Neural progenitor cell (in vitro differentiated cells): Measurements from ENCODE around the gene FYB2. TPM values are rescaled to one million over a fixed set of nuclear protein-coding genes. Genes with fewer than 3 reads are reported as not detected.

Source experiments
- DNase-seq: peaks from one replicate; pipeline ENCODE4 v3.0.0-alpha.2; 2016; ENCODE audit warnings: low spot score
- H2AFZ ChIP-seq: fragments of 200-600 bp; sonication (generic); replicated peaks from 2 replicates; pipeline ENCODE4 v1.6.1; 2016; ENCODE audit warnings: antibody characterized with exemption
- H3F3A ChIP-seq: fragments of 200-600 bp; sonication (generic); 2 replicates; pipeline ENCODE4 v1.6.1; 2016; ENCODE audit warnings: antibody characterized with exemption, low read depth
- H3K27ac ChIP-seq: fragments of 200-600 bp; sonication (generic); 2 replicates; pipeline ENCODE4 v1.5.1; 2016; ENCODE audit warnings: mild to moderate bottlenecking
- H3K27me3 ChIP-seq: fragments of 200-600 bp; sonication (generic); 2 replicates; pipeline ENCODE4 v1.6.1; 2016; ENCODE audit warnings: mild to moderate bottlenecking, moderate library complexity
- H3K36me3 ChIP-seq: fragments of 200-600 bp; sonication (generic); 2 replicates; pipeline ENCODE4 v1.5.1; 2016
- H3K4me1 ChIP-seq: fragments of 200-600 bp; sonication (generic); 2 replicates; pipeline ENCODE4 v1.6.1; 2016; ENCODE audit warnings: mixed run types
- H3K4me2 ChIP-seq: fragments of 200-600 bp; sonication (generic); 2 replicates; pipeline ENCODE4 v1.6.1; 2016
- H3K4me3 ChIP-seq: fragments of 200-600 bp; sonication (generic); 2 replicates; pipeline ENCODE4 v1.5.1; 2016
- H3K79me2 ChIP-seq: fragments of 200-600 bp; sonication (generic); 2 replicates; pipeline ENCODE4 v1.6.1; 2016; ENCODE audit warnings: low read depth
- H3K9ac ChIP-seq: fragments of 200-600 bp; sonication (generic); 2 replicates; pipeline ENCODE4 v1.6.1; 2016
- H3K9me3 ChIP-seq: fragments of 200-600 bp; sonication (generic); 2 replicates; pipeline ENCODE4 v1.5.1; 2016; ENCODE audit warnings: low read depth
- H4K20me1 ChIP-seq: fragments of 200-600 bp; sonication (generic); 2 replicates; pipeline ENCODE4 v1.6.1; 2016; ENCODE audit warnings: low read depth
- H3K27ac Mint-ChIP-seq: 3 replicates; pipeline ENCODE4 v1.8.0; 2021; ENCODE audit warnings: mixed read lengths
- H3K27me3 Mint-ChIP-seq: 2 replicates; pipeline ENCODE4 v1.8.0; 2022; ENCODE audit warnings: low read depth, mild to moderate bottlenecking, inconsistent platforms, moderate library complexity, mixed read lengths; ENCODE audit not compliant: insufficient read depth
- H3K36me3 Mint-ChIP-seq: 3 replicates; pipeline ENCODE4 v1.8.0; 2021; ENCODE audit warnings: mixed read lengths
- H3K4me1 Mint-ChIP-seq: 3 replicates; pipeline ENCODE4 v1.8.0; 2021; ENCODE audit warnings: mixed read lengths
- H3K4me3 Mint-ChIP-seq: 3 replicates; pipeline ENCODE4 v1.8.0; 2021; ENCODE audit warnings: mild to moderate bottlenecking, moderate library complexity, mixed read lengths
- H3K9me3 Mint-ChIP-seq: 3 replicates; pipeline ENCODE4 v1.8.0; 2020; ENCODE audit warnings: mixed read lengths
- EZH2 ChIP-seq: fragments of 200-600 bp; sonication (generic); IDR thresholded peaks from 2 replicates; pipeline ENCODE4 v1.6.1; 2017; ENCODE audit warnings: antibody characterized with exemption, mild to moderate bottlenecking, moderate library complexity
- EZH2phosphoT487 ChIP-seq: fragments of 200-600 bp; sonication (generic); IDR thresholded peaks from 2 replicates; pipeline ENCODE4 v1.6.1; 2017; ENCODE audit warnings: antibody characterized with exemption
- total RNA-seq: library from RNA; depleted of rRNA; stranded (reverse); fragments of >200 nt; gene quantifications from 2 replicates; pipeline ENCODE4 v1.2.3, GENCODE V29; 2015; ENCODE audit warnings: low replicate concordance
- TF ChIP-seq, protein P1 (sequence below): fragments of 200-600 bp; sonication (generic); IDR thresholded peaks from 2 replicates; pipeline ENCODE4 v1.5.1; 2017; ENCODE audit warnings: antibody characterized with exemption, mild to moderate bottlenecking

FYB2 gene
- total RNA-seq, 1 donor from 2014 or later, result 8.9 TPM

DNA sequence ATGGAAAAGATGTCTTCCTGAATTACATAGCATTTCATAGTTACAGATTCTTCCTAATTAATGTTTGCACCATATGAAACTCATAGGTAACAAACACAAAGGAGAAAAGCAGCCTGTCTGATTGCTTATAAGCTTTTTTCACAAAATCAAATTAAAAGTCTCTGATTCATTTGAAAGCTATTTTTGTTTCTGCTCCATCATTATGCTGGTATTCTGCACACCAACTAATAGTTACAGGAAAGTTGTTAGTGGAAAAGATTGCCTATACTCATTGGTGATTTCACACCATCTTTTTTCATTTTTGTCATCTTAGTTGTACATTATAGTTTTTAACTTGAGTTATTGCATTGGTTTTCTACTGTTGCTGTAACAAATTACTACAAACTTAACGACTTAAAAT is 104.0 kb downstream of the FYB2 start:
- no peak overlapping the region for H3K27ac Mint-ChIP-seq
- no peak for DNase-seq
- H3K4me3 ChIP-seq, result no peak overlapping the region
- no peak for TF ChIP-seq EZH2phosphoT487
- no peak for TF ChIP-seq EZH2
- TF ChIP-seq, protein P1, sequence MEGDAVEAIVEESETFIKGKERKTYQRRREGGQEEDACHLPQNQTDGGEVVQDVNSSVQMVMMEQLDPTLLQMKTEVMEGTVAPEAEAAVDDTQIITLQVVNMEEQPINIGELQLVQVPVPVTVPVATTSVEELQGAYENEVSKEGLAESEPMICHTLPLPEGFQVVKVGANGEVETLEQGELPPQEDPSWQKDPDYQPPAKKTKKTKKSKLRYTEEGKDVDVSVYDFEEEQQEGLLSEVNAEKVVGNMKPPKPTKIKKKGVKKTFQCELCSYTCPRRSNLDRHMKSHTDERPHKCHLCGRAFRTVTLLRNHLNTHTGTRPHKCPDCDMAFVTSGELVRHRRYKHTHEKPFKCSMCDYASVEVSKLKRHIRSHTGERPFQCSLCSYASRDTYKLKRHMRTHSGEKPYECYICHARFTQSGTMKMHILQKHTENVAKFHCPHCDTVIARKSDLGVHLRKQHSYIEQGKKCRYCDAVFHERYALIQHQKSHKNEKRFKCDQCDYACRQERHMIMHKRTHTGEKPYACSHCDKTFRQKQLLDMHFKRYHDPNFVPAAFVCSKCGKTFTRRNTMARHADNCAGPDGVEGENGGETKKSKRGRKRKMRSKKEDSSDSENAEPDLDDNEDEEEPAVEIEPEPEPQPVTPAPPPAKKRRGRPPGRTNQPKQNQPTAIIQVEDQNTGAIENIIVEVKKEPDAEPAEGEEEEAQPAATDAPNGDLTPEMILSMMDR, result no peak
- no peak overlapping the region for H3K27ac ChIP-seq
- H3K79me2 ChIP-seq, result no peaks in the 10 kb centered on the region
- no peaks in the 10 kb centered on the region for H3K27me3 Mint-ChIP-seq
- H3K27me3 ChIP-seq, result no peaks in the 10 kb centered on the region
- no peaks in the 10 kb centered on the region for H3K36me3 Mint-ChIP-seq
- no peaks in the 10 kb centered on the region for H4K20me1 ChIP-seq
- H3K4me1 ChIP-seq, result no peaks in the 10 kb centered on the region
- H3K9ac ChIP-seq, result no peak overlapping the region
- H2AFZ ChIP-seq, result no peak overlapping the region
- peaks cover 5% of the 10 kb centered on the region for H3K4me1 Mint-ChIP-seq
- no peaks in the 10 kb centered on the region for H3K9me3 ChIP-seq
- no peaks in the 10 kb centered on the region for H3F3A ChIP-seq
- H3K36me3 ChIP-seq, result no peaks in the 10 kb centered on the region
- no peak overlapping the region for H3K4me3 Mint-ChIP-seq
- H3K9me3 Mint-ChIP-seq, result no peaks in the 10 kb centered on the region
- H3K4me2 ChIP-seq, result no peak overlapping the region

GRCh38 chr1:56713112-56713511 is 106.1 kb downstream of the FYB2 start:
- no peak overlapping the region for H3K27ac ChIP-seq
- Mint-ChIP-seq H3K36me3 (no peaks in the 10 kb centered on the region), H3K4me1 (peaks cover 5% of the 10 kb centered on the region), H3K9me3 (no peaks in the 10 kb centered on the region), H3K4me3 (no peak overlapping the region), H3K27me3 (no peaks in the 10 kb centered on the region), H3K27ac (no peak overlapping the region)
- TF ChIP-seq EZH2, result no peak
- TF ChIP-seq EZH2phosphoT487, result no peak
- TF ChIP-seq, protein P1, result no peak
- no peak overlapping the region for H2AFZ ChIP-seq
- no peaks in the 10 kb centered on the region for H3K27me3 ChIP-seq
- no peak overlapping the region for H3K4me3 ChIP-seq
- H3K4me1 ChIP-seq, result no peaks in the 10 kb centered on the region
- H3K79me2 ChIP-seq, result no peaks in the 10 kb centered on the region
- no peak overlapping the region for H3K9ac ChIP-seq
- no peaks in the 10 kb centered on the region for H3F3A ChIP-seq
- H3K9me3 ChIP-seq, result no peaks in the 10 kb centered on the region
- H4K20me1 ChIP-seq, result no peaks in the 10 kb centered on the region
- no peaks in the 10 kb centered on the region for H3K36me3 ChIP-seq
- no peak overlapping the region for H3K4me2 ChIP-seq
- no peak for DNase-seq

- DNase-seq, result no peak
- Mint-ChIP-seq H3K4me3 (no peak overlapping the region), H3K27ac (no peak overlapping the region), H3K9me3 (no peaks in the 10 kb centered on the region), H3K4me1 (peaks cover 5% of the 10 kb centered on the region), H3K36me3 (peaks cover 3% of the 10 kb centered on the region), H3K27me3 (no peaks in the 10 kb centered on the region)
- no peak overlapping the region for H3K4me2 ChIP-seq
- TF ChIP-seq, protein P1, result no peak
- no peak for TF ChIP-seq EZH2
- TF ChIP-seq EZH2phosphoT487, result no peak
- H2AFZ ChIP-seq, result no peak overlapping the region
- no peak overlapping the region for H3K4me3 ChIP-seq
- H3K27me3 ChIP-seq, result no peaks in the 10 kb centered on the region
- no peaks in the 10 kb centered on the region for H3K36me3 ChIP-seq
- H3K9ac ChIP-seq, result no peak overlapping the region
- no peaks in the 10 kb centered on the region for H4K20me1 ChIP-seq
- no peaks in the 10 kb centered on the region for H3K4me1 ChIP-seq
- no peaks in the 10 kb centered on the region for H3F3A ChIP-seq
- H3K79me2 ChIP-seq, result no peaks in the 10 kb centered on the region
- no peaks in the 10 kb centered on the region for H3K9me3 ChIP-seq
- H3K27ac ChIP-seq, result no peak overlapping the region
Observed at GRCh38 chr1:56712150-56712549, 107.1 kb downstream of the FYB2 start.
